ENCODE measurements around the gene CDON.

DNA sequence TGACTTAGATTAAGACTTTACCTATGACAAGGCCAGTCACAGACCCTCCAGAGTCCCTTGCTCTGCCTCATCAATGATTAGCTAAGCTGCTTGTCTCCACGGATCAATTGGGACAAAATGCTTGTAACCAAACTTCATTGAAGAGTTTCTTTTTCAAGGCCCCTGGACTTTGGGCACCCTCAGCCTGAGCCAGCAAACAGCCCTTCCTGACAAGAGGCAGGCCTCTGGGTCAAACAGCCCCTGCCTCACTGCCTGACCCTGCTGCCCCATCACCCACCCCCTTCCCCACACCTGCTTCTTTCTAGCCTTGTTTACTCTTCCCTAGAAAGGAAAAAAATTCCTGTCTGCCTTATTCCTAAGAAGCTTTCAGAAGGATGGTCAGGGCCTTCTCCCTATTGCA lies 26.3 kb upstream of the CDON start:
- no peak for TF ChIP-seq POLR2AphosphoS5 (IDR thresholded peaks at IDR 0.05; ENCODE audit: borderline replicate concordance, low read depth, low read length)
- TF ChIP-seq EZH2 (IDR thresholded peaks at IDR 0.05), result no peak

Measured in SK-N-MC (cell line).